Stimulated activated CD8-positive, alpha-beta memory T cell treated with anti-CD3 and anti-CD28 coated beads, Interleukin-4, amount 100 ng/mL, for 1 hour (primary cell): Measurements from ENCODE around the gene PRKG1.
"Not testable (repeated sequence)": the region's sequence is repeated elsewhere in the genome, so short reads cannot be mapped to it uniquely, and the experiment has no call there.

ENCODE experiments used
- DNase-seq, 2 donors: peaks; one replicate each; pipeline ENCODE4 v3.0.0-alpha.2; 2020; ENCODE audit warnings: low read depth in 2 of 2, low spot score in 1 of 2

PRKG1 gene

DNA sequence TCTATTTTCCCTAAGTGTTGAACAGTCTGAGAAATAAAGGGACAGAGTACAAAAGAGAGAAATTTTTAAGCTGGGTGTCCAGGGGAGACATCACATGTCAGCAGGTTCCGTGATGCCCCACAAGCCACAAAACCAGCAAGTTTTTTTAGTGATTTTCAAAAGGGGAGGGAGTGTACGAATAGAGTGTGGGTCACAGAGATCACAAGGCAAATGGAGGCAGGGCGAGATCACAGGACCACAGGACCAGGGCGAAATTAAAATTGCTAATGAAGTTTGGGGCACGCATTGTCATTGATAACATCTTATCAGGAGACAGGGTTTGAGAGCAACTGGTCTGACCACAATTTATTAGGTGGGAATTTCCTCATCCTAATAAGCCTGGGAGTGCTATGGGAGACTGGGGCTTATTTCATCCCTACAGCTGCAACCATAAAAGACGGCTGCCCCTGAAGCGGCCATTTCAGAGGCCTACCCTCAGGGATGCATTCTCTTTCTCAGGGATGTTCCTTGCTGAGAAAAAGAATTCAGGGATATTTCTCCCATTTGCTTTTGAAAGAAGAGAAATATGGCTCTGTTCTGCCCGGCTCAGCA is 193.8 kb downstream of the PRKG1 start:
- not testable (repeated sequence) for DNase-seq

- DNase-seq, result no peak
These were observed 195.5 kb downstream of the PRKG1 start for GRCh38 chr10:51269821-51270220.

DNA sequence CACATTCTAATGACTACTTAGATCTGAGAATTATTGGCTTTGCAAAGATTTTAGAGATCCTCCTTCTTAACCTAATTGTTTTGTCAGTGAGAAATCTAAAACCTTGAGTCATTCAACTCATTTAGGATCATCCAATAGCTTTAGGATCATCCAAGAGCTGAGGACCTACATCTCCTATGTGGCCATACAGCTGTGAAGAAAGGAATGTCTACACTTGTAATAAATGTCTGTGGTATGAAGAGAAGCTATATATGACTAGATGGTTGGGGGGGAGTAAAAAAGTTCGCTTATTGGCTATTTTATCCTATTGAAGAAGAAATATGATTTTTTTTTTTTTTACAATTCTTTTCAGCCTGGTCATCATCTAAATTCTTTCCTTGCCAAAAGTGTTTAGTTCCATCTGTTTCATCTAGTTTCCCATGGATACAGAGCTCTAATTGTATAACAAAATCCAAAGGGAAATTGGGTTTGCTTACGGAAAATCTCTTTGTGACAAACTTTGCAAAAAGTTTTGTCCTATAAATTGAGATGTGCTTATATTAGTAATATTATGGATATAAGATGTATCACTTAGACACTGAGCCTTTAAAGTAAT is 196.7 kb downstream of the PRKG1 start:
- no peak for DNase-seq

DNA sequence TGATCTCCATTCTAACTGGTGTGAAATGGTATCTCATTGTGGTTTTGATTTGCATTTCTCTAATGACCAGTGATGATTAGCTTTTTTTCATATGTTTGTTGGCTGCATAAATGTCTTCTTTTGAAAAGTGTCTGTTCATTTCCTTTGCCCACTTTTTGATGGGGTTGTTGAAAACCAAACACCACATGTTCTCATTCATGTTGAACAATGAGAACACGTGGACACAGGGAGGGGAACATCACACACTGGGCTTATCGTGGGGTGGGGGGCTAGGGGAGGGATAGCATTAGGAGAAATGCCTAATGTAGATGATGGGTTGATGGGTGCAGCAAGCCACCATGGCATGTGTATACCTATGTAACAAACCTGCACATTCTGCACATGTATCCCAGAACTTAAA is 197.8 kb downstream of the PRKG1 start:
- DNase-seq, result not testable (repeated sequence)

- DNase-seq, result no peak
These were observed 198.3 kb downstream of the PRKG1 start for GRCh38 chr10:51272555-51272954.

- no peak for DNase-seq
These were observed 199.3 kb downstream of the PRKG1 start for GRCh38 chr10:51273574-51273973.

DNA sequence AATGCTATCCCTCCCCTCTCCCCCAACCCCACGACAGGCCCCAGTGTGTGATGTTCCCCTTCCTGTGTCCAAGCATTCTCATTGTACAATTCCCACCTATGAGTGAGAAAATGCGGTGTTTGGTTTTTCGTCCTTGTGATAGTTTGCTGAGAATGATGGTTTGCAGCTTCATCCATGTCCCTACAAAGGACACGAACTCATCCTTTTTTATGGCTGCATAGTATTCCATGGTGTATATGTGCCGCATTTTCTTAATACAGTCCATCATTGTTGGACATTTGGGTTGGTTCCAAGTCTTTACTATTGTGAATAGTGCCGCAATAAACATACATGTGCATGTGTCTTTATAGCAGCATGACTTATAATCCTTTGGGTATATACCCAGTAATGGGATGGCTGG is 201.8 kb downstream of the PRKG1 start:
- not testable (repeated sequence) for DNase-seq

- not testable (repeated sequence) for DNase-seq
These were observed 207.1 kb downstream of the PRKG1 start for GRCh38 chr10:51281387-51281786.

- no peak for DNase-seq
These were observed 211.3 kb downstream of the PRKG1 start for GRCh38 chr10:51285601-51286000.

DNA sequence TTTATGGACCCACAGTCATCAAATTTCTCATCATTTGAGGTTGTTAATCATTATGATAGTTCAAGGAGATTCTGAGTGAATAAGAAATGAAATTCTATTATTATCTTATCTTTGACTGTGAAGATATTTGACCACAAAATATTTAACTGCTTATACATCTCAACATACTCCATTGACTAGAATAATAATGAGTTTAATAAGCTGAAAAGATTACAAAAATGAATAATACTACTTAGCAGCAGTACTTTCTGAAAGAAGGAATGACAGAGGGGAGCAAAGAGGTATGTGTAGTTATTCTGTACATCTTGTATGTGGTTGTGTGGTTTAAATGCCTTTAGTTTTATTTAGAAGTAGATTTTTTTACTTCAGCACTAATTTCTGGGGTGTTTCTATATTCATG is 214.2 kb downstream of the PRKG1 start:
- no peak for DNase-seq

- DNase-seq, result no peak
These were observed 215.2 kb downstream of the PRKG1 start for GRCh38 chr10:51289519-51289918.

DNA sequence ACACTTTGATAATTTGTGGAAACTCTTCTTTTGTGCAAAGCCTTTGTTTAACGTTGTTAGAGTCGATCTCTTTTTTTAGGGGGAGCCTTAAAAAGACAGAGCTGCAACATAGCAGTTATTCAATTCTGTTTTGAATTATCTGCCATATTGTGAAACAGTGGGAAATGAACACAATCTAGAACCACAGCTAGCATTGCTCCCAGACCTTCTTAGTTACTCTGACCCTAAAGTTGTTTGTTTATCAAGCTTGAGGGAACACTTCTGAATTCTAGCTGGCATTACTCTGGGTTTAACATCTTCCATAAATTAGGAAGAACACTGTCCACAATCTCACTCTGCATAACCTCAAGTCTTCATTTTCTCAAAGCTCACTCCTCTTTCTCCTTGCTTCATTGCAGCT is 217.7 kb downstream of the PRKG1 start:
- no peak for DNase-seq

DNA sequence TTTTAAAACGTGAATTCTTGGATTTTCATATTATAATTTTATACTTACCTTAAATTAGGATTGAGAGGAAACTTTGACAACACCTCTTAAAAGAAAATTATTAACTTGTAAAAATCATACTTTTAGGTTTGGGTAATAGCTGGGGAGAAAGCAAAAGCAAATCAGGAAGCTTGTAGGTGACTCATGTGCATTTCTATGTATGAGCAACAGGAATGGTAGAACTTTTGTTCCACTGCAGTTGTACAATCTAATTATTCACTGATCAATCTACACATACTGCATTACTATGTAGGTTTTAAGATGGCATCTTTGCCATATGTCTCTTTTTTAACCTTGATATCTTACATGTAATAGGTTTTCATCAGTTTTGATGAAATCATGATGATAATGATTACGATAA is 223.2 kb downstream of the PRKG1 start:
- no peak for DNase-seq

DNA sequence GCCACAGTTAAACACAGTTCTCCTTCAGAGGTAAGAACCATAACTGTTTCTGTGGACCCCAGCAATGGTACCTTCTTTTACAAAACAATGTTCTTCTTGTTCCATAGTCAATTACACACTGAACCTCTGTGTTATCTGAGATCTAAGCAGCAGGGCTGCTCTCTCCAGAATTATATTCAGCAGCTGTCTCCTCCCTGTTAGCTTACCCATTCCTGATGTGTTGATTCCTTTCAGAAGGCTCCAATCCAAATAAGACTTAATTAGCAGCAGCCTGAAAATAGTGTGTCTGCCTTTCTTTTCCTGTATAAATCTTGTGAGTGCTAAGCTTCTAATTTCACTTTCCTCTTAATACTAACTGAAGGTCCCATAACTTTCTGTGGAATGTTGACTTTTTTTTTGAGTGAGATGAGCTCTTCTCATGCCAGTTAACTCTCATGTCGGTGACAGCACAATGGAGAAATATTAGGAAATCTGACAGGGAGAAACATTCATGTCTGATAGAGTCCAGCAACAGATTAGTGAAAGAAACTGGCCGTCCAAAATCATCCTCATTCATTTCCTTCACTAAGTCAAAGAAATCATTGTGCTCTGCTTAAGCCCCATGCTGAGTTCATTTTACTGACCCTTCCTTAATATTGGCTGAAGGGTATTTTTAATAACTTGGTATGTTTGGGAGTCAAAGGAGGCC is 226.5 kb downstream of the PRKG1 start:
- DNase-seq, result no peak

GRCh38 chr10:51301644-51302043 is 227.4 kb downstream of the PRKG1 start:
- DNase-seq, result no peak

DNA sequence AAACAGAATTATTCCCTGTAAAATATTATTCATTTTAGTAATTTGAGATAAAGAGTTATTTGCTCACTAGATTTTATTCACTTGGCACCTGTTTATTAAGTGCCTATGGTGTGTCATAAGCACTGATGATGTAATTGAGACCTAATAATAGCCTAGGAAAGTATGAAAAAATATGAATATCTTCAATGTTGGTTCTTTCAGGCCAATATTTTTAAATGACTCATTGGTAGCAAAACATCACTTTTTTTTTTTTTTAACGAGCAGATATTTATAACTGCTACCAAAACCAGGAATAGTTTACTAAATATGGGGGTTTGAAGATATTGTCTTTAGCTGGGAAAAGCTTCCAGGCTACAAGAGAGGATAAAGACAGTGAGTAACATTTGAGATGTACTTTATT is 228.0 kb downstream of the PRKG1 start:
- DNase-seq, result no peak

DNA sequence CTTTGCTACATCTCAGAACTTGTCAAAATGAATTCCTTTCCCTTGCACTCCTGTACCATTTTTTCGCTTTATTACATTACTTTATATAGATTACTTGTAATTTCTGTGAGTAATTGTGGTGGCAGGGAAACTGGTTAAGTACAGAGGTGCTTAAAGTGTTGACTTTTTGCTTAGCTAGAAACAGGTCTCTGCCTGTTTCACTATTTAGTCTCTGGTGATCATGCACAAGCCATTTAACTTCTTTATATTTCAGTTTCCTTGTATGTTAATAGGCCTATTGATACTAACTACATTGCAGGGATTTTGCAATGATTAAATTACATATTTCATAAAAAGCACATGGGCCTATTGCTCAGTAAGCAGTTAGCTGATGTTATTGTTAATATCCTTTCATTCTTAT is 233.8 kb downstream of the PRKG1 start:
- DNase-seq, result no peak

GRCh38 chr10:51311228-51311627 is 236.9 kb downstream of the PRKG1 start:
- DNase-seq, result no peak

DNA sequence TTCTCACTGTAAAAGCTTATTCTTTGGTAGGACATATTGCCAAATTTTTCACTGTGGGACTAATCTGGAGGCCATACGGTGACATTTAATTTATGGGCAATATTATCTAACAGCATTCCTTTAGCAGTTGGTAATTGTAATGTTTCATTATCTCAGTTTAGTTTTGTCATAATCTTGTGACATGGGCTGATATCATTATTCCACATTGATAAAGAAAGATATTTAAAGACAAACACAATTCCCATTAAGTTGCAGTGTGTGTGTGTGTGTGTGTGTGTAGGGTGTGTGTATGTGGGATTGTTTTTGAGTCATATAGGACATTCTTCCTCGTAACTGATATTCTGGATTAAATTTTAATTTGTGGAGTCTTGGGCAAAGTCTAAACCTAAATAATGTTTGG is 238.5 kb downstream of the PRKG1 start:
- no peak for DNase-seq

DNA sequence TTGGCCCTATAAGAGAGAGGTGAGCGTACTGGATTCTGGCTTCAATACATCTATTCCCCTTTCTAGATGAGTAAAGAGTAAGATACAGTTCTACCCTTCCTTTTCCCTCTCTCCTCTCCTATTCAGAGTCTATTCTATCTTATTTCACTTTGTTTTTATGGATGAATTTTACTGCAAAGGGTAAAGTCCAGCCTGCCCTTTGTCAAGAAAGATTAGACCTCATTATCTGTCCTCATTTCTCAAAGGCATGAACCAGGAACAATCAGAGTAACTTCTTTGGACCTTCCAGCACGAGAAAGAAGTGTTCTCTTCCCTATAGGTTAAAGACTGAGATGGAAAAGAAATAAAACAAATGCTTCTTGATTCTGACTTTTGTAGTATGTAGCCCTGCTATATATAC is 239.0 kb downstream of the PRKG1 start:
- DNase-seq, result no peak

GRCh38 chr10:51313773-51314478 is 239.6 kb downstream of the PRKG1 start:
- DNase-seq, result no peak

GRCh38 chr10:51314481-51314880 is 240.2 kb downstream of the PRKG1 start:
- no peak for DNase-seq
